ENCODE results near the gene KIF12. TPM values are rescaled to one million over a fixed set of nuclear protein-coding genes. Genes with fewer than 3 reads are reported as not detected.

Gene KIF12
- total and polyA plus RNA-seq, 2 of the 8 experiments (the other 6 are each of a cell fraction or from before 2014, with no cell fraction given), result 2.9 to 3.9 TPM

- no peak for TF ChIP-seq TCF12 (IDR thresholded peaks at IDR 0.05; ENCODE audit: low read depth, low read length)
- TF ChIP-seq, protein P1, sequence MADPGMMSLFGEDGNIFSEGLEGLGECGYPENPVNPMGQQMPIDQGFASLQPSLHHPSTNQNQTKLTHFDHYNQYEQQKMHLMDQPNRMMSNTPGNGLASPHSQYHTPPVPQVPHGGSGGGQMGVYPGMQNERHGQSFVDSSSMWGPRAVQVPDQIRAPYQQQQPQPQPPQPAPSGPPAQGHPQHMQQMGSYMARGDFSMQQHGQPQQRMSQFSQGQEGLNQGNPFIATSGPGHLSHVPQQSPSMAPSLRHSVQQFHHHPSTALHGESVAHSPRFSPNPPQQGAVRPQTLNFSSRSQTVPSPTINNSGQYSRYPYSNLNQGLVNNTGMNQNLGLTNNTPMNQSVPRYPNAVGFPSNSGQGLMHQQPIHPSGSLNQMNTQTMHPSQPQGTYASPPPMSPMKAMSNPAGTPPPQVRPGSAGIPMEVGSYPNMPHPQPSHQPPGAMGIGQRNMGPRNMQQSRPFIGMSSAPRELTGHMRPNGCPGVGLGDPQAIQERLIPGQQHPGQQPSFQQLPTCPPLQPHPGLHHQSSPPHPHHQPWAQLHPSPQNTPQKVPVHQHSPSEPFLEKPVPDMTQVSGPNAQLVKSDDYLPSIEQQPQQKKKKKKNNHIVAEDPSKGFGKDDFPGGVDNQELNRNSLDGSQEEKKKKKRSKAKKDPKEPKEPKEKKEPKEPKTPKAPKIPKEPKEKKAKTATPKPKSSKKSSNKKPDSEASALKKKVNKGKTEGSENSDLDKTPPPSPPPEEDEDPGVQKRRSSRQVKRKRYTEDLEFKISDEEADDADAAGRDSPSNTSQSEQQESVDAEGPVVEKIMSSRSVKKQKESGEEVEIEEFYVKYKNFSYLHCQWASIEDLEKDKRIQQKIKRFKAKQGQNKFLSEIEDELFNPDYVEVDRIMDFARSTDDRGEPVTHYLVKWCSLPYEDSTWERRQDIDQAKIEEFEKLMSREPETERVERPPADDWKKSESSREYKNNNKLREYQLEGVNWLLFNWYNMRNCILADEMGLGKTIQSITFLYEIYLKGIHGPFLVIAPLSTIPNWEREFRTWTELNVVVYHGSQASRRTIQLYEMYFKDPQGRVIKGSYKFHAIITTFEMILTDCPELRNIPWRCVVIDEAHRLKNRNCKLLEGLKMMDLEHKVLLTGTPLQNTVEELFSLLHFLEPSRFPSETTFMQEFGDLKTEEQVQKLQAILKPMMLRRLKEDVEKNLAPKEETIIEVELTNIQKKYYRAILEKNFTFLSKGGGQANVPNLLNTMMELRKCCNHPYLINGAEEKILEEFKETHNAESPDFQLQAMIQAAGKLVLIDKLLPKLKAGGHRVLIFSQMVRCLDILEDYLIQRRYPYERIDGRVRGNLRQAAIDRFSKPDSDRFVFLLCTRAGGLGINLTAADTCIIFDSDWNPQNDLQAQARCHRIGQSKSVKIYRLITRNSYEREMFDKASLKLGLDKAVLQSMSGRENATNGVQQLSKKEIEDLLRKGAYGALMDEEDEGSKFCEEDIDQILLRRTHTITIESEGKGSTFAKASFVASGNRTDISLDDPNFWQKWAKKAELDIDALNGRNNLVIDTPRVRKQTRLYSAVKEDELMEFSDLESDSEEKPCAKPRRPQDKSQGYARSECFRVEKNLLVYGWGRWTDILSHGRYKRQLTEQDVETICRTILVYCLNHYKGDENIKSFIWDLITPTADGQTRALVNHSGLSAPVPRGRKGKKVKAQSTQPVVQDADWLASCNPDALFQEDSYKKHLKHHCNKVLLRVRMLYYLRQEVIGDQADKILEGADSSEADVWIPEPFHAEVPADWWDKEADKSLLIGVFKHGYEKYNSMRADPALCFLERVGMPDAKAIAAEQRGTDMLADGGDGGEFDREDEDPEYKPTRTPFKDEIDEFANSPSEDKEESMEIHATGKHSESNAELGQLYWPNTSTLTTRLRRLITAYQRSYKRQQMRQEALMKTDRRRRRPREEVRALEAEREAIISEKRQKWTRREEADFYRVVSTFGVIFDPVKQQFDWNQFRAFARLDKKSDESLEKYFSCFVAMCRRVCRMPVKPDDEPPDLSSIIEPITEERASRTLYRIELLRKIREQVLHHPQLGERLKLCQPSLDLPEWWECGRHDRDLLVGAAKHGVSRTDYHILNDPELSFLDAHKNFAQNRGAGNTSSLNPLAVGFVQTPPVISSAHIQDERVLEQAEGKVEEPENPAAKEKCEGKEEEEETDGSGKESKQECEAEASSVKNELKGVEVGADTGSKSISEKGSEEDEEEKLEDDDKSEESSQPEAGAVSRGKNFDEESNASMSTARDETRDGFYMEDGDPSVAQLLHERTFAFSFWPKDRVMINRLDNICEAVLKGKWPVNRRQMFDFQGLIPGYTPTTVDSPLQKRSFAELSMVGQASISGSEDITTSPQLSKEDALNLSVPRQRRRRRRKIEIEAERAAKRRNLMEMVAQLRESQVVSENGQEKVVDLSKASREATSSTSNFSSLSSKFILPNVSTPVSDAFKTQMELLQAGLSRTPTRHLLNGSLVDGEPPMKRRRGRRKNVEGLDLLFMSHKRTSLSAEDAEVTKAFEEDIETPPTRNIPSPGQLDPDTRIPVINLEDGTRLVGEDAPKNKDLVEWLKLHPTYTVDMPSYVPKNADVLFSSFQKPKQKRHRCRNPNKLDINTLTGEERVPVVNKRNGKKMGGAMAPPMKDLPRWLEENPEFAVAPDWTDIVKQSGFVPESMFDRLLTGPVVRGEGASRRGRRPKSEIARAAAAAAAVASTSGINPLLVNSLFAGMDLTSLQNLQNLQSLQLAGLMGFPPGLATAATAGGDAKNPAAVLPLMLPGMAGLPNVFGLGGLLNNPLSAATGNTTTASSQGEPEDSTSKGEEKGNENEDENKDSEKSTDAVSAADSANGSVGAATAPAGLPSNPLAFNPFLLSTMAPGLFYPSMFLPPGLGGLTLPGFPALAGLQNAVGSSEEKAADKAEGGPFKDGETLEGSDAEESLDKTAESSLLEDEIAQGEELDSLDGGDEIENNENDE (IDR thresholded peaks at IDR 0.05; ENCODE audit: insufficient replicate concordance, low read length), result no peak
These were observed 8.3 kb downstream of the KIF12 start (continued) for GRCh38 chr9:114090798-114091197.

Data from H1 (cell line).